ENCODE results near the gene HOMER1.
"Not testable (repeated sequence)": the region's sequence is repeated elsewhere in the genome, so short reads cannot be mapped to it uniquely, and the experiment has no call there.

Gene HOMER1

GRCh38 chr5:79408028-79408427 is 105.9 kb downstream of the HOMER1 start:
- no peak for DNase-seq

- no peak for DNase-seq
Measured at GRCh38 chr5:79407591-79407990, 106.3 kb downstream of the HOMER1 start.

- no peak for DNase-seq
Measured at GRCh38 chr5:79401216-79401615, 112.7 kb downstream of the HOMER1 start.

- no peak for DNase-seq
Measured at GRCh38 chr5:79399046-79399445, 114.9 kb downstream of the HOMER1 start.

- DNase-seq: no peak
Measured at GRCh38 chr5:79397080-79397479, 116.9 kb downstream of the HOMER1 start.

GRCh38 chr5:79396265-79396664 is 117.7 kb downstream of the HOMER1 start:
- no peak for DNase-seq

GRCh38 chr5:79395296-79395695 is 118.6 kb downstream of the HOMER1 start:
- no peak for DNase-seq

- no peak for DNase-seq
Measured at GRCh38 chr5:79392776-79393175, 121.2 kb downstream of the HOMER1 start.

- no peak for DNase-seq
Measured at GRCh38 chr5:79386679-79387078, 127.3 kb downstream of the HOMER1 start.

- not testable (repeated sequence) for DNase-seq
Measured at GRCh38 chr5:79385126-79385525, 128.8 kb downstream of the HOMER1 start.

- DNase-seq: no peak
Measured at GRCh38 chr5:79378510-79379186, 135.3 kb downstream of the HOMER1 start.

- DNase-seq: no peak
Measured at GRCh38 chr5:79357398-79357797, 156.5 kb downstream of the HOMER1 start.

- no peak for DNase-seq
Measured at GRCh38 chr5:79349881-79350280, 164.1 kb downstream of the HOMER1 start.

- DNase-seq: no peak
Measured at GRCh38 chr5:79349047-79349446, 164.9 kb downstream of the HOMER1 start.

GRCh38 chr5:79346420-79346824 is 167.5 kb downstream of the HOMER1 start:
- DNase-seq: no peak

- DNase-seq: no peak
Measured at GRCh38 chr5:79333852-79334557, 179.9 kb downstream of the HOMER1 start.

GRCh38 chr5:79330071-79330470 is 183.9 kb downstream of the HOMER1 start:
- DNase-seq: no peak

GRCh38 chr5:79329453-79329852 is 184.5 kb downstream of the HOMER1 start:
- DNase-seq: no peak
